AG04449 (cell line): ENCODE data around the gene VPS4A.
"Not testable (repeated sequence)": the region's sequence is repeated elsewhere in the genome, so short reads cannot be mapped to it uniquely, and the experiment has no call there.

Source experiments
- CTCF ChIA-PET: fragments of 350-600 bp; formaldehyde crosslinking; extraction: SDS; loops from one replicate; lab custom pipeline; 2021; ENCODE audit warnings: antibody characterized with exemption; lab: Yijun Ruan, JAX
- POLR2A ChIA-PET: fragments of 400-600, 350-600 bp; formaldehyde crosslinking; extraction: SDS; loops from one replicate; lab custom pipeline; 2020; ENCODE audit warnings: antibody characterized with exemption, inconsistent platforms; lab: Yijun Ruan, JAX
- DNase-seq: peaks from one replicate; pipeline ENCODE4 v3.0.0-alpha.2; 2010; ENCODE audit warnings: low read depth, low spot score
- H3K4me3 ChIP-seq: 2 replicates; pipeline ENCODE4 v1.5.1; 2011; ENCODE audit warnings: low read depth, mild to moderate bottlenecking, control low read depth, low read length
- CTCF ChIP-seq: IDR thresholded peaks from one replicate; pipeline ENCODE4 v1.5.1; 2011; ENCODE audit warnings: mild to moderate bottlenecking, moderate library complexity, low read length, control low read depth, inconsistent platforms; ENCODE audit not compliant: insufficient read depth; ENCODE audit errors: missing control alignments

The VPS4A gene

GRCh38 chr16:69345923-69346322 lies 34.8 kb downstream of the VPS4A start:
- DNase-seq, result no peak
- POLR2A ChIA-PET, result interaction anchor here (0.7 kb wide), 1 partner anchor 13 kb away, joined by 3 read pairs; no protein-coding TSS in a partner anchor
- CTCF ChIA-PET, result interaction anchor here (0.9 kb wide), 1 partner anchor 12 kb away, joined by 3 read pairs; no protein-coding TSS in a partner anchor
- no peak overlapping the region for H3K4me3 ChIP-seq
- TF ChIP-seq CTCF, result no peak

DNA sequence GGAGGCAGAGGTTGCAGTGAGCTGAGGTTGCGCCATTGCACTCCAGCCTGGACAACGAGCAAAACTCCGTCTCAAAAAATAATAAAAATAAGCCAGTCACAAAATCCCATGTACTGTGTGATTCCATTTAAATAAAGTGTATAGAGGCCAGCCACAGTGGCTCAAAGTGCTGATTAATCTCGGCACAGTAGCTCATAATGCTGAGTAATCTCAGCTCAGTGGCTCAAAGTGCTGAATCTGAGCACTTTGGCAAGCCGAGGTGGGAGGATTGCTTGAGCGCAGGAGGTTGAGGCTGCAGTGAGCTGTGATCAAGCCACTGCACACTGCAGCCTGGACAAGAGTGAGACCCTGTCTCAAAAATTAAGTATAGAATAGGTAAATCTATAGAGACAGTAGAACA lies 35.5 kb downstream of the VPS4A start:
- TF ChIP-seq CTCF, result no peak
- CTCF ChIA-PET, result interaction anchor here (0.8 to 0.9 kb wide), 2 partner anchors 10 to 12 kb away, joined by 3 read pairs; no protein-coding TSS in a partner anchor
- POLR2A ChIA-PET, result no interaction called here
- H3K4me3 ChIP-seq, result no peak overlapping the region
- DNase-seq, result no peak

- DNase-seq, result no peak
- POLR2A ChIA-PET, result no interaction called here
- TF ChIP-seq CTCF, result no peak
- CTCF ChIA-PET, result no interaction called here
- no peak overlapping the region for H3K4me3 ChIP-seq
These were observed 37.1 kb downstream of the VPS4A start for GRCh38 chr16:69348222-69348621.

- DNase-seq, result no peak
- TF ChIP-seq CTCF, result no peak
- H3K4me3 ChIP-seq, result no peak overlapping the region
- ChIA-PET POLR2A (no interaction called here), CTCF (interaction anchor here (1.4 kb wide), 1 partner anchor 10 kb away, joined by 3 read pairs; no protein-coding TSS in a partner anchor)
These were observed 38.4 kb downstream of the VPS4A start for GRCh38 chr16:69349536-69349935.

GRCh38 chr16:69350536-69351133 lies 39.5 kb downstream of the VPS4A start:
- no peak for TF ChIP-seq CTCF
- ChIA-PET CTCF (interaction anchor here (1.4 to 1.9 kb wide), 2 partner anchors 9 to 10 kb away, joined by 3 to 6 read pairs; no protein-coding TSS in a partner anchor), POLR2A (no interaction called here)
- no peak for DNase-seq
- H3K4me3 ChIP-seq, result no peak overlapping the region

DNA sequence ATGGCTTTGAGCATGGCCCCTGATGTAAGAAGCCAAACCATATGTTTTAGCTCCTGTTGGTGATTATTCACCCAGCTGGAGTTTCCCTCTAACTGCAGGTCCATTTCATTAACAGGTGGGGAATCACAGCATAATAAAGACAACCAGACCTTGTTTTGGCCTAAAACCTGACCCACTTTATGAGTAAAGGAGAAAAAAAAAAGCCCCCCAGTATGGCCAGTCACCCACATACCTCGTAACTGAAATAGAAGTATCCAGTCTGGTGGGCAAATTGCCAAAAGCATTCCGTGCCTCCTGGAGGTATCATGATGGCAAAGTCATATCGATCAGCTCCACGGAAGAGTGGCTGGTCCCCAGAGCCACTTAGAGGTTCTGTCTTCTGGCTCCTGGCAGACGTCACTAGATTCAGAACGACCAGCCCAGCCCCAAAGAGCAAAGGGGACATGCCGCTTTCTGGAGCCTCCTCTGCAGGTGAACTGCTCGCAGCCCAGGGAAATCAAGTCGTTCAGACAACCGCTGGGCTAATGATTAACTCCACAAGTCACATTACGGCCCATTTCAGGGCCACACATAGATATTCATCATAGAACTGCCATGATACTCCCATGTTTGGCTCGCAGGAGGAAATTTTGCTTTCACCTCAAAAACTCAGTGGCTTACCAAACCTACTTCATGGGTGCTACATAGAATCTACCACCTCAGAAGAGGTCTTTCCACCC lies 40.3 kb downstream of the VPS4A start, which contains the start of gene TMED6:
Gene TMED6, minus strand, starts transcription at position 478 of the 719 bp plus-strand sequence. Its CDS starts 33 bp downstream, at position 445.
- ChIA-PET CTCF (interaction anchor here (1.9 kb wide), 1 partner anchor 10 kb away, joined by 6 read pairs; no protein-coding TSS in a partner anchor), POLR2A (no interaction called here)
- no peak for TF ChIP-seq CTCF
- DNase-seq, result no peak
- no peak within 1 kb of the TSS for H3K4me3 ChIP-seq

DNA sequence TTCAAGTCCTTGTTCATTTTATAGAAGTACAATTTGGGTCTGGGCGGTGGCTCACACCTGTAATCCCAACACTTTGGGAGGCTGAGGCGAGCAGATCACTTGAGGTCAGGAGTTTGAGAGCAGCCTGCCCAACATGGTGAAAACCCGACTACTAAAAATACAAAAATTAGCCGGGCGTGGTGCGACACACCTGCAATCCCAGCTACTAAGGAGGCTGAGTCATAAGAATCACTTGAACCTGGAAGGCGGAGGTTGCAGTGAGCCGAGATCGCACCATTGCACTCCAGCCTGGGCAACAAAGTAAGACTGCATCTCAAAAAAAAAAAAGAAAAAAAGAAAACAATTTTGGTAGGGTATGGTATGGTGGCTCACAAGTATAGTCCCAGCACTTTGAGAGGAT lies 48.9 kb downstream of the VPS4A start:
- H3K4me3 ChIP-seq, DNase-seq, POLR2A ChIA-PET: not testable (repeated sequence)
- CTCF ChIA-PET, result interaction anchor here (0.9 kb wide), 1 partner anchor 10 kb away, joined by 3 read pairs; no protein-coding TSS in a partner anchor
